ENCODE results near the gene EPS8L1. TPM values are rescaled to one million over a fixed set of nuclear protein-coding genes. Genes with fewer than 3 reads are reported as not detected.
"Not testable (repeated sequence)": the region's sequence is repeated elsewhere in the genome, so short reads cannot be mapped to it uniquely, and the experiment has no call there.

Gene EPS8L1
- total RNA-seq, 1 donor from 2014 or later: 375 TPM

DNA sequence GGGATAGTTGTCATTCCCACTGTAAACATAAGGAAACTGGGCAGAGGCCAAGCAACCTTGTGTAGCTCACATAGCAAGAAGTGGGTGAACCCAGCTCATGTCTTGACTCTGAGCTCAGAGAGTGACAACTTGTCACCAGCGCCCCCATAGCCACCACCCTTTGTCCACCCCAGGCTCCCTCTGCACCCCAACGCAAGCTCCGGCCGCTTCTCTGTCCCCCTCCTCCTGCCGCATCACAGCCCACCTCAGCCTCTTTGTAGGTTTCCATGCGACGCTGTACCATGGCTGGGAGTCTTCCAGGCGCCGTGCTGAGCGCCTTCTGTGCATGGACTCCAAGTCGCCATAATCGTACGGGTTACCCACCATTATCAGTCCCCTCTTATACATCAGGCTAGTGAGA is 40.9 kb upstream of the EPS8L1 start:
- TF ChIP-seq, protein P1, sequence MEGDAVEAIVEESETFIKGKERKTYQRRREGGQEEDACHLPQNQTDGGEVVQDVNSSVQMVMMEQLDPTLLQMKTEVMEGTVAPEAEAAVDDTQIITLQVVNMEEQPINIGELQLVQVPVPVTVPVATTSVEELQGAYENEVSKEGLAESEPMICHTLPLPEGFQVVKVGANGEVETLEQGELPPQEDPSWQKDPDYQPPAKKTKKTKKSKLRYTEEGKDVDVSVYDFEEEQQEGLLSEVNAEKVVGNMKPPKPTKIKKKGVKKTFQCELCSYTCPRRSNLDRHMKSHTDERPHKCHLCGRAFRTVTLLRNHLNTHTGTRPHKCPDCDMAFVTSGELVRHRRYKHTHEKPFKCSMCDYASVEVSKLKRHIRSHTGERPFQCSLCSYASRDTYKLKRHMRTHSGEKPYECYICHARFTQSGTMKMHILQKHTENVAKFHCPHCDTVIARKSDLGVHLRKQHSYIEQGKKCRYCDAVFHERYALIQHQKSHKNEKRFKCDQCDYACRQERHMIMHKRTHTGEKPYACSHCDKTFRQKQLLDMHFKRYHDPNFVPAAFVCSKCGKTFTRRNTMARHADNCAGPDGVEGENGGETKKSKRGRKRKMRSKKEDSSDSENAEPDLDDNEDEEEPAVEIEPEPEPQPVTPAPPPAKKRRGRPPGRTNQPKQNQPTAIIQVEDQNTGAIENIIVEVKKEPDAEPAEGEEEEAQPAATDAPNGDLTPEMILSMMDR (IDR thresholded peaks at IDR 0.05; ENCODE audit: unreplicated experiment): no peak
- no peak for DNase-seq (ENCODE audit: low spot score in 2 of 2, unreplicated experiment in 2 of 2)
- no peak overlapping the region for H3K4me3 Mint-ChIP-seq
- no peaks in the 10 kb centered on the region for H3K27me3 Mint-ChIP-seq (ENCODE audit: low read depth)
- no peaks in the 10 kb centered on the region for H3K9me3 Mint-ChIP-seq
- H3K4me1 Mint-ChIP-seq: no peaks in the 10 kb centered on the region
- peaks cover 3% of the 10 kb centered on the region for H3K36me3 Mint-ChIP-seq
- no peak overlapping the region for H3K27ac Mint-ChIP-seq

DNA sequence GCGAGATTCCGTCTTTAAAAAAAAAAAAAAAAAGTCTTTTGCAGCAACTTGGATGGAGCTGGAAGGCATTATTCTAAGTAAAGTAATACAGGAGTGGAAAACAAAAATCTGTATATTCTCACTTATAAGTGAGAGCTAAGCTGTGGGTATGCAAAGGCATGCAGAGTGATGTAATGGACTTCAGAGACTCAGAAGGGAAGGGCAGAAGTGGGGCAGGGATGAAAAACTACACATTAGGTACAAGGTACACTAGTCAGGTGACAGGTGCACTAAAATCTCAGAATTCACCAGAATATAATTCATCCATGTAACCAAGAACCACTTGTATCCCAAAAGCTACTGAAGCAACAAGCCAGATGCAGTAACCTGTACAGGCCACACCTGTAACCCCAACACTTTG is 39.6 kb upstream of the EPS8L1 start:
- TF ChIP-seq, protein P1 (IDR thresholded peaks at IDR 0.05; ENCODE audit: unreplicated experiment): no peak
- Mint-ChIP-seq H3K4me3 (no peak overlapping the region), H3K27ac (no peak overlapping the region), H3K9me3 (no peaks in the 10 kb centered on the region), H3K4me1 (no peaks in the 10 kb centered on the region), H3K36me3 (peaks cover 5% of the 10 kb centered on the region), H3K27me3 (ENCODE audit: low read depth) (no peaks in the 10 kb centered on the region)
- no peak for DNase-seq (ENCODE audit: low spot score in 2 of 2, unreplicated experiment in 2 of 2)

DNA sequence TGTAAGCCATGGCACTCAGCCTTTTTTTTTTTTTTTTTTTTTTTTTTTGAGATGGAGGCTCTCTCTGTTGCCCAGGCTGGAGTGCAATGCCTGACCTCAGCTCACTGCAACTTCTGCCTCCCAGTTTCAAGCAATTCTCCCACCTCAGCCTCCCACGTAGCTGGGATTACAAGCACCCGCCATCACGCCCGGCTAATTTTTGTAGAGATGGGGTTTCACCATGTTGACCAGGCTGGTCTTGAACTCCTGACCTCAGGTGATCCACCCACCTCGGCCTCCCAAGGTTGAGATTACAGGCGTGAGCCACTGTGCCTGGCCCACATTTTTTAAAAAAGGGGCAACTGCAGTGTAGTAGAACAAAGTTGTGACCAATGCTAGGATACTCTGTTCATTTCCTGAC is 38.1 kb upstream of the EPS8L1 start:
- not testable (repeated sequence) for DNase-seq (ENCODE audit: low spot score in 2 of 2, unreplicated experiment in 2 of 2); H3K27me3 Mint-ChIP-seq (ENCODE audit: low read depth); H3K36me3 Mint-ChIP-seq; H3K4me3 Mint-ChIP-seq; H3K4me1 Mint-ChIP-seq; H3K9me3 Mint-ChIP-seq; H3K27ac Mint-ChIP-seq

DNA sequence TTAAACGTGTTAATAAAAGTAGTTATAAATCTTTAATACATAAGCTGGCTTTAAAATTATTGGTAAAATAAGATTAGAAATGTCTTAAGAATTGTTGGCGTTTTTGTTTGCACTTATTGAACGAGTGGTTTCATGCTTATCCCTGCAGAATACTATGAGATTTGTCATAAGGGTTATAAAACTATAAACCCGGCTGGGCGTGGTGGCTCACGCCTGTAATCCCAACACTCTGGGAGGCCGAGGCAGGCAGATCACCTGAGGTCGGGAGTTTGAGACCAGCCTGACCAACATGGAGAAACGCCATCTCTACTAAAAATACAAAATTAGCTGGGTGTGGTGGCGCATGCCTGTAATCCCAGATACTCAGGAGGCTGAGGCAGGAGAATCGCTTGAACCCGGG is 35.0 kb upstream of the EPS8L1 start:
- not testable (repeated sequence) for H3K27me3 Mint-ChIP-seq (ENCODE audit: low read depth); H3K9me3 Mint-ChIP-seq; DNase-seq (ENCODE audit: low spot score in 2 of 2, unreplicated experiment in 2 of 2); H3K4me1 Mint-ChIP-seq; H3K4me3 Mint-ChIP-seq; H3K27ac Mint-ChIP-seq
- H3K36me3 Mint-ChIP-seq: peaks cover 22% of the 10 kb centered on the region

DNA sequence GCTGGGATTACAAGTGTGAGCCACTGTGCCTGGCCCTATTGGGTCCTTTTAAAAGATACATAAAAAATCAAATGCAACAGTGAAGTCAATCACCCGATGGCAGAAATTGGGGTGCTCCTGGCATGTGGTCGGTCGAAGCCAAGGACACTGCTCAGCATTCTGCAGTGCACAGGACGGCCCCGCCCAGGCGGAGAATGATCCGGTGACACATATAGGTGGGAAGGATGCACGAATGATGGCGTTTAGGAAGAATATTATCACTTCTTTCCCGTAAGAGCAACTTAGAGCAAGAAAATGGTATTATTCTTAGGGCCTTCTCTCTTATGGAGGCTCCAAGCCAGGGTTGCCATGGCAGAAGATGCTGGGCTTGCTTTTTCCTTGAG is 34.4 kb upstream of the EPS8L1 start:
- Mint-ChIP-seq H3K9me3 (no peaks in the 10 kb centered on the region), H3K27ac (peak overlapping the region; percentile 30), H3K36me3 (peaks cover 22% of the 10 kb centered on the region), H3K4me1 (peaks cover 2% of the 10 kb centered on the region), H3K4me3 (no peak overlapping the region), H3K27me3 (ENCODE audit: low read depth) (no peaks in the 10 kb centered on the region)
- DNase-seq (ENCODE audit: low spot score in 2 of 2, unreplicated experiment in 2 of 2): no peak
- TF ChIP-seq, protein P1 (IDR thresholded peaks at IDR 0.05; ENCODE audit: unreplicated experiment): no peak

DNA sequence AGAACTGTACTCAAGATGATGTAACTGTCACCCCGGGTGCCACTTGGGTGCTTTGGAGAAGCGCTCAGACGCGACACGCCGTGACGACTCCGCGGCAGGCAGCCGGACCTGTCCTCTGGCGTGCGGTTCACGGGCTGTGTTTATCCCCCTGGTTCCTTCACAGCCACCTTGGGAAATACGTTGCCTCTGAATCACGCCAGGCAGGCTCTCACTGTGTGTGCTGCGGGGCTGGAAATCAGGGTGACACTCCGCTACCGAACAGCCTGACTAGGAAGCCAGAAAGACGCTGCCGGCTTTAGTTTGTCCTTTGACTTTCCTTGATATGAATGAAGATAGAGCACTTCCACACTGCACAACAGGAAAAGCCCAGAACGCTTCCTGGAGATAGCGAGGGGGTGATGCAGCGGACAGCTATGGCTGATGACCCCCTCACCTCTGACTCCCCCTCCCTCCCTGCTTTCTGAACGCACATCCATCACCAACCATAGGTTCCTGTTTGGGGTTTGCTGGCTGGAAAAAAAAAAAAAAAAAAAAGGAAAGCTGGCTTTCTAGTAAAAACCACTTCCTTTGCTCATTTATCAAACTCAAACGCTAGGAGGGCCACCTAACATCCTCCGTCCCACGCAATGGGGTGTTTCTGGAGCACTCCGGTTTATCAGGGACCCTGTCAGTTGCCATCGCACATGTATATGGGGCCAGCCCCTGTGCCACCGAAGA is 33.9 kb upstream of the EPS8L1 start:
- TF ChIP-seq, protein P1 (IDR thresholded peaks at IDR 0.05; ENCODE audit: unreplicated experiment): no peak
- Mint-ChIP-seq H3K27me3 (ENCODE audit: low read depth) (no peaks in the 10 kb centered on the region), H3K4me1 (peaks cover 2% of the 10 kb centered on the region), H3K36me3 (peaks cover 22% of the 10 kb centered on the region), H3K27ac (peak overlapping the region; percentile 75), H3K4me3 (no peak overlapping the region), H3K9me3 (no peaks in the 10 kb centered on the region)
- no peak for DNase-seq (ENCODE audit: low spot score in 2 of 2, unreplicated experiment in 2 of 2)

DNA sequence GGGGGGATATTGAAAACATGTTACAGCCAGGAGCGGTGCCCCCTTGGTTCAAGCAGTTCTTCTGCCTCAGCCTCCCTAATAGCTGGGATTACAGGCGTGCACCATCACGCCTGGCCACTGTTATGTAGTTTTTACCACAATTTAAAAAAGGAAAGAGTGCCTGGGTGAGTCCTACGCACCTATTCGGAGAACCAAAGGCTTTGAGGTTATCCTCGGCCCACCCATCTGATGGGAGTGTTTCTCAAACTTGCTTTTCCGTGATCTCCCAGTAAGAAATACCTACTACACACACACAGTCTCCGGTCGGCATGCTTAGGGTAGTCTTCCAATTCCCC is 33.4 kb upstream of the EPS8L1 start:
- Mint-ChIP-seq H3K27me3 (ENCODE audit: low read depth) (no peaks in the 10 kb centered on the region), H3K27ac (peak overlapping the region; percentile 75), H3K4me1 (peaks cover 2% of the 10 kb centered on the region), H3K36me3 (peaks cover 22% of the 10 kb centered on the region), H3K9me3 (no peaks in the 10 kb centered on the region), H3K4me3 (no peak overlapping the region)
- no peak for DNase-seq (ENCODE audit: low spot score in 2 of 2, unreplicated experiment in 2 of 2)
- TF ChIP-seq, protein P1 (IDR thresholded peaks at IDR 0.05; ENCODE audit: unreplicated experiment): no peak
